GM18907 (cell line): ENCODE results near the gene ATG2A.

Experiments
- ATAC-seq: cut with Tn5 transposase; IDR thresholded peaks from one replicate; pipeline ENCODE4 v1.9.1; 2021; ENCODE audit warnings: mild to moderate bottlenecking, moderate library complexity; ENCODE audit not compliant: unreplicated experiment

Gene ATG2A

DNA sequence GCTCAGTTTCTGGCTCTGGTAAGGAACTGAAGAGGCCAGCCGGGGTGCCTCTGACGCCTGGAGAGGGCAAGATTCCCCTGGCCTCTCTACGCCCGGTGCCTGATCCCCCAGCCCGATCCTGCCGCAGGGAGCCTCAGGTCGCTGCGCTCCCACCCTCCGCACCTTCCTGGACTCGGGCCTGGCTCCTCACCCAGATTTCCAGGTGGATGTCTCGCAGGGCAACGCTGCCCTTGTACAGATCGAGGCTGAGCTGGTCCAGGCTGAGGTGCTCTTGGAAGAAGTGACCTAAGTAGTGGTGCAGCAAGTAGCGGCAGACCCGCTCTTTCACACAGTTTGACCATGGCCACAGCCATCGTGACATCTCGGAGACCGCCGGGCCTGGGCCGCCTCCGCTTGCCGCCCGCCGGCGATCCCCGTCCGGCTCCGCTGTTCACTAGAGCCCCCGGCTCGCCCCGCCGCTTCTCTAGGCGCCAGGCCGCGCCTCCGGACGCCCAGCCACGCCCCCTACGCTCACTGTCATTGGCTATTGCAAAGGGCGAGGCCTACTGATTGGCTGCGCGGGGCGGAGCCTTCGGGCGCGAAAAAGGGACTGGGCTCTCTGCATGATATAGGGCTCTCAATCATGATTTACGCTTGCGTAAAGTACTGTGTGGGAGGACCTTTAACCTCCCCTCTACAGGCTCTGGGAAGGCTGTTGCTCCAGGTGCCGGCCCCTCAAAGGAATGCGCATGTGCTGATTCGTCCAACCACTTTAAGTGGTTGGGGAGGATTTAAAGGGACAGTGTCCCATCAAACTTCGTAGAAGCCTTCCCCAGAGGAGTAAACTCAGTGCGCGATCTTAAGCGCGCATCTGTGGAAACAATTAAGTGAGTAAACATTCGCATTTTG, at the start of gene ATG2A:
TSS of gene ATG2A (minus strand) at position 435 of the 888 bp plus-strand sequence. CDS start at position 361, 74 bp downstream.
- peak; percentile 85 for ATAC-seq

DNA sequence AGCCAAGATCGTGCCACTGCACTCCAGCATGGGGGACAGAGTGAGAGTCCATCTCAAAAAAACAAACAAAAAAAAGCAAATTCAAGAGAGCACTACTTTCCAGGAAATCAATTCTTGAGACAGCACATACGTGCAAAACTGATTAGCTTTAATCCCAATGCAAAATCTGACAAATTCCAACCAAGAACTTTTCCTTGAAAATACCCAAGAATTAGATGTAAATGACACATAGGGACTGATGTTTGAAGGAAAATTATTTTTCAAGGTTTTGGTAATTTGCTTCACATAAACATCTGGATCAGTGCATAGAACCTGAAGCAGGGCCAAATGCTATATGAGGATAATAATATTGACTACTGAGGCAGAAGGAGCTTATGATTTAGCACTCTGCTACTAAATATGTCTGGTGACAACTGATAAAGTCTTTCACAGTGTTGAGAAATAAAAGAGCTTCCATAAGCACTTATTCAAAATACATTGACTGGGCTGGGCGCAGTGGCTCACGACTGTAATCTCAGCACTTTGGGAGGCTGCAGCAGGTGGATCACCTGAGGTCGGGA, 46.1 kb upstream of the ATG2A start:
- ATAC-seq: no peak

DNA sequence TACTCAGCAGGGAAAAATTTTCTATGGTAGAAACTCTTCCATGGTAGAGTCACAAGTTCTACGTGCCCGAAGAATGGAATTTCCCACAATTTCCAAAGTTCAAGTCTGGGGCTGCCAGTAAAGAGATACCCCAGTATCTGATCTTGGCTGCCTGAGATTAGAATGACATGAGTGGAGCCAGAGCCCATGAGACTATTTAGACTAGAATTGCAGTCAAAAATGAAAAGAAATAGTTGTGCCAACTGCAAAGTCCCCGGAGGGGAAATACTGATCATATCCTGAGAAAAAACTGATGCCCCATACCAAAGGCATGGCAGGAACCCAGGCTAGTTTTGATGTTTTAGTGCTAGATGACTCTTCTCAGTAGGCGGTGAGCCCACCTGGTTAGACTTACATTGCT, 43.7 kb upstream of the ATG2A start:
- no peak for ATAC-seq

DNA sequence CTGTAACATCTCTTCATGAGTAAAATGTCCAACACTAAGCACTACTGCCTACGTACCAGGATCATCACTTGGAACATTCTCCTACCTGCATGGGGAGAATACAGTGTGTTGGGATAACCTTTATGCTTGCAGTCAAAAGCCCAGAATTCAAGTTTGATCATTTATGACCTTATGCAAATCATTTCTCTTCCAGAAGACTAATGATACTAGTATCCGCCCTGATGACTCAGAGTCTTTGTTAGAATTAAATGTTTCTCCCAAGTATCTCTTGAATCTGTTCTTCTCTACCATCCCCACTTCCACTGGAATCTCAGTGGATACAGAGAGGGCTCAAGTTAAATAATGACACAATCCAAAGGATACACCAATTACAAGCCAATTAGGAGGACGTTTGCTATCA, 42.5 kb upstream of the ATG2A start:
- ATAC-seq: no peak

DNA sequence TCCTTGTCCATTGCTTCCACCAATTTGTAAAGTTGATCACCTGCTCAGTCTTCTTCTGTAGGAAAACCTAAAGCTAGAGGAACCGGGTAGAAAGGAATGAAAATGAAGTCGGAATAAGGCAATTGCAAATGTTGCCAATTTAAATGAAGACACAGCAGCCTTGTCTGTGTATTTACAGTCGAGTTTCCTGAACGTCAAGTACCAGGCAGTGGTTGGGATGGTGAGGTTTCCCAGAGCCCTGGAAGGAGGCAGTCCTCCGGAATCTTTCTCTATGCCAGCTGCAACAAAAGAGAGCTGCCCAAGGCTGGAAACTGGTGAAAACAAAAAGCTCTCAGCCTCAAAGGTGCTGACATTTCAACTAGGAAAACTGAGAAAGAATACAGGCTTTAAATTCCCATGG, 37.2 kb upstream of the ATG2A start:
- no peak for ATAC-seq

DNA sequence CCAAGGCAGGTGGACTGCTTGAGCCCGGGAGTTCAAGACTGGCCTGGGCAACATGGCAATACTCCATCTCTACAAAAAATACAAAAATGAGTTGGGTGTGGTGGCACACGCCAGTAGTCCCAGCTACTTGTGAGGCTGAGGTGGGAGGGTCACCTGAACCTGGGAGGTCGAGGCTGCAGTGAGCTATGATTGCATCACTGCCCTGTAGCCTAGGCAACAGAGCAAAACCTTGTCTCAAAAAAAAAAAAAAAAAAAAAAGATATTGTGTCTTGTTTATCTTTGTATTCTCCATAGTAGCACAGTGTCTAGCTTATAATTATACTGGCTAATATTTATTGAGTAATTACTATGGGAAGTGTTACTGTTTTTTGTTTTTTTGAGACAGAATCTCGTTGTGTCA, 34.5 kb upstream of the ATG2A start:
- ATAC-seq: no peak

DNA sequence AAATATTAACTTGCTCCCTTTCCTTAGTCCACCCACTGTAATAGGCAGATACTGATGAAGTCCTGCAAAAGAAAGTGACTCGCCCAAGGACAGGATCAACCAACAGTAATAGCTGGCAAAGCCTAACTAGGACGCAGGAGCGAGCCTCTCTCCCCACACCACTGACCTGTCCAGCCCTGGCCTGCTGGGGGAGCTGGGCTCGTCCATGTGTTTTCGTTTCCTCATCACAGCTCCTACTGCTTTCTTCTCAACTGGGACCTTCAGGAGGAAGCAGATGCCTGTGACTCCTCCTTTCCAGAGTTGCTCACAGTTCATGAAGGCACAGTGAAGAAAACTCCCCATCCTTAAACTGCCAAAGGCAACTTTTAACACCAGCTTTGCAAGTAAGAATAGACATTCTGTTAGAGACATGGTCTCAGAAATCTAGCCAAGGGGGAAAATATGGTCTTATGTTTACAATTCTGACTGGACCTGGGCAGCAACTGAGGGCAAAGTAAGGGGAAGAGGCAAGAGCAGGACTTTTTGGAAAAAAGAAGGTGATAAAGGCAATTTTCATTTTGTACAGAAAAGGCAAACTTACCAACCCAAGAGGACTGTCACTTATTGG, 30.3 kb upstream of the ATG2A start:
- ATAC-seq: no peak

DNA sequence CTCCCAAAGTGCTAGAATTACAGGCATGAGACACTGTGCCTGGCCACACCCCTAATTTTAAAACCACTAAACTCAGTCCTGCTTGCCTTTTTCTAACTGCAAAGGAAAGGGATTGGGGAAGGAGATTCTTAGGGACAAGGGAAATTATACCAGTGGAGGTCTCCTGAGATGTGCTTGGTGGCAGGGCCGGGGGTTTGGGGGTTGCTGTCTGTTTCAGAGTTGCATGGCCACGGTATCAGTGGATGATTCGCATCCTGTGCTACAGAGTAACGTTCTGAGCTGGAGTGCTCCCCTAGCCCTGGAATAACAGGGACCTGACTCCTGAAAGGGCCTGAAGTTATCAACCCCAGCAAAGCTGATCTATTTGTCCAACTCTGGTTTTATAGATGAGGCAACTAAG, 19.5 kb upstream of the ATG2A start:
- ATAC-seq: no peak

DNA sequence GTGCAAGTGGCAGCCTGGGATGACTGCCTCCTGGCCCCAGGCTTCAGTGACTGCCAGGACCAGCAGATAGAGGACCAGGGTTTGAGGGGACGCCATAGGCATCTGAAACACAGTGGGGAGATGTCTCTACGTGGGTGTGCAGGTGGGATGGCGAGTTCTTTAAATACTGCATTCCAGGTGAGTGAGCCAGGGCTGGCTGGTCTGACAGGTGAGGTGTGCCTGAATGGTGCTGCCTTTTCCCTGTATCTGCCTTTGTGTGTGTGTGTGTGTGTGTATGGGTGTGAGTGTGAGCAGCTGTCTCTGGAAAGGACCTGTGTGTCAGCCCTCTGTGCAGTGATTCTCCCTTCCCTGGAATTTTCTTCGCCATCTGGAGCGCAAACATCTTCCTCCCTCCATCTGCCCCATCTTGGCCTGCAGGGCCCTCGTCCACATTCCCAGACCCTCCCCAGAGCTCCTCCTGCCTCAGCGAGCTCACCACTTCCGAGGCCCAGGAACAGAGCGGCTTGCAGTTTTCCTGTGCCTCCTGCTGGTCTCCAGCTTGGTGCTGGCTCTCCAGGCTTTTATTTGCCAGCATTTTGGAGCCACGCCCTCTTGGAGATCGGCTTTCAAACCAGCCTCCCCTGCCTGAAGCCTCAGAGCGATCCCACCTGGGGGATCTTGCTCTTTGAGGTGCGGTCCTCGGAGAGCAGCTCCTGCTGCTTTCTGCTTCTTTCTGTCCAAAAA, 18.5 kb upstream of the ATG2A start, which contains the start of gene GPHA2:
TSS of gene GPHA2 (minus strand) at position 535 of the 723 bp plus-strand sequence. CDS start at position 102, 433 bp downstream.
- no peak for ATAC-seq

DNA sequence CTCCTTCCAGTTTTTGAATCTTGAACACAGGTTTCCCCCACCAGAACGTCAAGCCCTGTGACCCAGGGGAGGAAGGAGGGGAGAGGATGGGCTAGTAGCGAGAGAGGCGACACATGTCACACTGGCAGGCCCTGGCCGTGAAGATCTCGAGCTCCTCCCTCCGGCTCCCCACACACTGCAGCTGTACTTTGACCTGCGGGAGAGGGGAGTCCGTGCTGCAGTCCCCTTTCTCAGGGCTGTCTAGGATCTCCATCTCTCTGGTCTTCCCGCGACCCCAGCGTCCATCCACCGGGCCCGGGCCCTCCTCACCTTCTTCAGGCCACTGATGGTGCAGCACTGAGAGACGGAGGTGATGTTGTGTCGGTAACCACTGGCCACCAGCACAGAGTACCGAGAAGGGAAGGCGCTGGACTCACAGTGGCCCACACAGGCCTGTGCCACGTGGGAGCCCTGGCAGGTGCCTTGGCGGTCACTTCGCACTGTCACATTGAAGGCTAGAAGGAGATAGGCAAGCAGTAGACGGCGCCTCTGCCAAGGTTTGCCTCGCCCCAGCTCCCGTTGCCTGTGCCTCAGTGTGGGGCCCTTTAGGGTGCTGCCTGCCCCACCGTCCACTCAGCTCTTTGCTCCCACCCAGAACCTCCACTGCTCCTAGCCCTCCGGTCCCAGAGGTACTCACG, 17.8 kb upstream of the ATG2A start:
- ATAC-seq: no peak

DNA sequence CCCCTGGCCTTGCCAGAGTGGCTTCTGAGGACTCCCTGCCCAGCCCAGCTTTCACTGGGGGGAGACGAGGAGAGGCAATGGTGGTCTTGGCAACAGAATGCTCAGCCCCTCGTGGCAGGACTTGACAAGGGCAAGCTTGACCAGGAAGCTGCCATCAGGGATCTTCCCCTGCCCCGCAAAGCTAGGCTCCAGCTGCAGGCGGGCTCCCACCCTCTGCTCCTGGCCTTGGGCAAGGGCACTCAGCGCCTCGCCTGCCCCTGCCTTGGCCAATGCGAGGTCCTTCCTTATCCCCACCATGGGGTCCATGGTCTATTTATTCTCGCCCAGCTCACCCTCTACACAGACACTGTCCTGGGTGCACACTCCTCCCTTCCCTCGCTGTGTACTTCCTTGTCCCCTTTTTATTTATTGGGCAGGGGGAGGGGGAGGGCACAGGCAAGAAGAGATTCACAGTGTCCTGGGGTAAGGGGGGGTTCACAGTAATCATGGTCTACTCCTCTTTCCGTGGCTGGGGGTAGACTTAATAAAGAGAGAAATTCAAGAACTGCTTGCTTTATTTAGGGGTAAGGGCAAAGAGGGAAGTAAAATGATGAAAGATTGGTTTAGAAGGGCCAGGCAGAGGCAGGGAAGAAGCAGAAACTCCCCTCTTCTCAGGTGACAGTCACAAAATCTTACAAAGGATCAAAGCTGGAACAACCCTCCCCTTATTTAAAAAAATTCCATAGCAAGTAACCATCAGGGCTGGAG, 17.1 kb upstream of the ATG2A start:
- ATAC-seq: no peak

DNA sequence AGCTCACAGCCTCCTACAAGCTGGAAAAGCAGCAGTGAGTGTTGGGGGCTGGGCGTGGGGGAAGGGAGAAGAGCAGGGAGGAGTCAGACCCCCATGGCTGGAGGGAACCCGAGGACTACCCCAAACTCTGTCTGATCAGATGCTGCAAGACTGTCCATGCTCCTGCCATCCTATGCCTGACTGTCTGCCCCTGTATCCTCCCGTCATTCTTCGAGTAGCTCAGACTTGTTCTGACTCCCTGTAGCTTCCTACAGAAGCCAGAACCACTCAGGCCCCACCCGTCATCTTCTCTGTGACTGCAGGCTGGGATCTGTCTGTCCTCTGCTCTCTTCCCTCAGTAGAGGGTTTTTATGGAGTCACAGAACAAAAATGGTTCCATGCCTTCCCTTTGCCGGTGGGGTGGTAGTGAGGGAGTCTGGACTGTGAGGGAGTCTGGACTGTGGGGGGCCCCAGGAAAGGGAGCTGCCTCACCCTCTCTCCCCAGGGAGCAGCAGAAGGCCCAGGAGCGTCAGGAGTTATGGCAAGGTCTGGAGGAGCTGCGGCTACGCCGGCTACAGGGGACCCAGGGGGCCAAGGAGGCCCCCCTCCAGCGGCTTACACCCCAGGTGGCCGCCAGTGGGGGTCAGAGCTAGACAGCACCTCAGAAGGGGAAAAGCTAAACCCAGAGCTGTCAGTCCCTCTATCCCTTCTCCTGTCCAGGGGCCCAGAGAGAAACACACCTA, 16.4 kb upstream of the ATG2A start:
- ATAC-seq: no peak

DNA sequence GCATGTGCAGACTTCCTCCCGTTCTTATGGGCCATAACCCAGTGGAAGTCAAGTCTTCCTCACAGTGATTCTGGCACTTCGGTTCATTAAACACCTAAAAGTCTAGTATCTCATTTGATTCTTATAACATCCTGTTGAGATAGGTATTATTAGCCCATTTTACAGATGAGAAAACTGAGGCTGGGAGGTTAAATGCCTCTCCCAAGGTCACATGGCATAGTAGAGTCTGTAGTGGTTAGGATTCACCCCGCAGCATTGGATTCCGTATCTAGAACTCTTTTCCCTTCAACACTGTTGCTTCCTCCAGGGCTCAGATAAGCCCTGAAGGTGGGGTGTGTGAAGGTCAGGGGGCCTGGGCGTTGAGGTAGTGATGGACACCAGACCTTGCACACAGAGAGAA, 15.3 kb upstream of the ATG2A start:
- no peak for ATAC-seq

DNA sequence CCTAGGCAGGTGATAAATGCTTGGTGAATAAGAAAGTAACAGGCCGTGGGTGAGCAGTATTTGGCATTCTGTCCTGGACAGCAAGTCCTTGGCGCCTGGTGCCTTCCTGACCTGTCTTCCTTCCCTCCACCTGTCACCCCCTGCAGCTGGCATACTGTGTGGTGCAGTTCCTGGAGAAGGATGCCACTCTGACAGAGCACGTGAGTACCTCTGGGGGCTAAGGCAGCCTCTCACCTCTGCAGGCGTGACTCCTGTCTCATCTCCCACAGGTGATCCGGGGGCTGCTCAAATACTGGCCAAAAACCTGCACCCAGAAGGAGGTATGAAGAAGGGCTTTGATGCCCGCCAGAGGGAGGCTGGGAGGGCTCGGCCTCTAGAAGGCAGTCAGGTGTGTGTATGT, 14.3 kb upstream of the ATG2A start:
- no peak for ATAC-seq

DNA sequence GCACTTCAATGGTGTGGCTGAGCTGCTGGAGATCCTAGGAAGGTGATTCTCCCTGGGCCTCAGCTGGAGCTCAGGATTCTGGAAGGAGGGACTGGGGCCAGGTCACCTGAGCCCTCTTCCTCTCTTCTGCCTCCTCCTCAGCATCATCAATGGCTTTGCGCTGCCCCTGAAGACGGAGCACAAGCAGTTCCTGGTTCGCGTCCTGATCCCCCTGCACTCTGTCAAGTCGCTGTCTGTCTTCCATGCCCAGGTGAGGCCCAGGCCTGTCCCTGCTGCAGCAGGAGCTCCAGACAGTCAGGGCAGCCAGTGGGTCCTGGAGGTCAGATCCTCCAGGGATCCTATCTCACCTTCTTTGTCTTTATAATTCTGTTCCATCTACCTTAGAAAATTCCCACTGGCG, 13.3 kb upstream of the ATG2A start:
- no peak for ATAC-seq

DNA sequence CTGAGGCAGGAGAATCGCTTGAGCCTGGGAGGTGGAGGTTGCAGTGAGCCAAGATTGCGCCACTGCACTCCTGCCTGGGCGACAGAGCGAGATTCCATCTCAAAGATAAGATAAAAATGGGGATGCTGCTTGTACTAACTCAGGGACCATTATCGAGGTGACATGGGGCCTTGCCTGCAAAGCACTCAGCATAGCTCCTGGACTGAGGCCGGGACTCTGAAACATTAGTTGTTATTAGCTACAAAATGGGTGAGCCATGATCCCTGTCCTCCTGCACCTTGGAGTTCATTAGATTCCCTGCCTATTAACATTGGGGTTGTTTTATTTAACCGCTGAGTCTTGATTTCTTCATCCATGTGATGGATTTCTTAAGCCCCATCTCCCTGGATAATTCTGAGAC, 12.6 kb upstream of the ATG2A start:
- no peak for ATAC-seq

DNA sequence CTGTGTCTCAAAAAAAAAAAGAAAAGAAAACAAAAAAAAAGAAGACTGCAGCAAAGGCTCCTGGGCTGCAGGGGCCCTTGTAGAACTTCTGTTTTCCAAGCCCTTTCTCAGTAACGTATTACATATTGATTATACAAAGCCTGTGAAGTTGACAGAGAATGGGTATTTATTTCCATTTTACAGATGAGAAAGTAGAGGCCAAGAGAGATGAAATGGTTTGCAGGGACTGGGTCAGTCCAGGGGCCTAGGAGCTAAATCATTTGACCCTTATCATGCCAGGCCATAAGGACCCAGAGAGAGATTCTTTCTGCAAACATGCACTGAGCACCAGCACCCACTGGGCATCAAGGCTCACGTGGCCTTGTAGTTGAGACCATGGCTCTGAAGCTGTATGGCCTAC, 11.9 kb upstream of the ATG2A start:
- ATAC-seq: no peak

DNA sequence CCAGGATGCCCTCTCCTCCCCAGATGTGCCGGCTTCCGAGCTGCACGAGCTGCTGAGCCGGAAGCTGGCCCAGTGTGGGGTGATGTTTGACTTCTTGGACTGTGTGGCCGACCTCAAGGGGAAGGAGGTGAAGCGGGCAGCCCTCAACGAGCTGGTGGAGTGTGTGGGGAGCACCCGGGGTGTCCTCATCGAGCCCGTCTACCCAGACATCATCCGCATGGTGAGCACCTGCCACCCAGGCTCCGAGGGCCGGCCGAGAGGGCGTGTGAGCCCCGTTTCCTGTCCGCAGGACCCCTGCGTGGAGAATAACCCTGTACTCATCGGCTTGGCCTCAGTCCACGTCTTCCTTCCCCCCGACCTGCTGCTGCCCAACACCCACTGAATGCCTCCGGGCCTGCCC, 9.7 kb upstream of the ATG2A start:
- no peak for ATAC-seq
